CD14-positive monocyte (primary cell): Measurements from ENCODE around the gene CCDC93. TPM values are rescaled to one million over a fixed set of nuclear protein-coding genes. Genes with fewer than 3 reads are reported as not detected.

Experiments
- DNase-seq, 3 donors: peaks; one replicate each; pipeline ENCODE4 v3.0.0-alpha.2; 2011 to 2022
- H2AFZ ChIP-seq: 2 replicates; pipeline ENCODE4 v1.6.0; 2012; ENCODE audit warnings: mild to moderate bottlenecking, low read depth, low read length, inconsistent platforms; ENCODE audit not compliant: insufficient read depth, poor library complexity, severe bottlenecking
- H3K27ac ChIP-seq, 2 donors: 1 replicate in 1 of 2; 2 replicates in 1 of 2; pipeline ENCODE4 v1.5.1; 2012 to 2013; ENCODE audit warnings: low read length in 2 of 2, control low read depth in 1 of 2, inconsistent platforms in 1 of 2, low read depth in 1 of 2, mild to moderate bottlenecking in 1 of 2
- H3K27me3 ChIP-seq, 2 donors: one replicate each; pipeline versions ENCODE4 v1.6.0 to v1.6.1; 2011 to 2013; ENCODE audit warnings: low read length in 2 of 2; ENCODE audit not compliant: control insufficient read depth in 2 of 2, insufficient read depth in 2 of 2
- H3K36me3 ChIP-seq, 2 donors: replicated peaks in 1 of 2; 1 replicate in 1 of 2; 2 replicates in 1 of 2; pipeline versions ENCODE4 v1.5.1 to v1.6.1; 2012 to 2013; ENCODE audit warnings: low read length in 2 of 2, control low read depth in 1 of 2, inconsistent platforms in 1 of 2, mild to moderate bottlenecking in 1 of 2; ENCODE audit not compliant: insufficient read depth in 2 of 2, control insufficient read depth in 1 of 2
- H3K4me1 ChIP-seq, 2 donors: 1 replicate in 1 of 2; 2 replicates in 1 of 2; pipeline versions ENCODE4 v1.5.1 to v1.6.1; 2012 to 2013; ENCODE audit warnings: low read length in 2 of 2, control low read depth in 1 of 2, inconsistent platforms in 1 of 2, mild to moderate bottlenecking in 1 of 2, moderate library complexity in 1 of 2; ENCODE audit not compliant: insufficient read depth in 2 of 2, control insufficient read depth in 1 of 2
- H3K4me2 ChIP-seq: replicated peaks from 2 replicates; pipeline ENCODE3; 2012; ENCODE audit warnings: low read length, moderate library complexity, mild to moderate bottlenecking; ENCODE audit not compliant: poor library complexity, severe bottlenecking; ENCODE audit errors: extremely low read depth
- H3K4me3 ChIP-seq, 3 experiments: fragments of 200-600 bp in 1 of 3; sonication (generic) in 1 of 3; replicated peaks in 1 of 3; 1 replicate in 2 of 3; 2 replicates in 1 of 3; pipeline ENCODE4 v1.5.1; 2011 to 2013; ENCODE audit warnings: low read length in 3 of 3, mild to moderate bottlenecking in 3 of 3, control low read depth in 2 of 3, low read depth in 2 of 3, inconsistent platforms in 1 of 3, moderate library complexity in 1 of 3
- H3K79me2 ChIP-seq: 2 replicates; pipeline ENCODE4 v1.6.0; 2012; ENCODE audit warnings: mild to moderate bottlenecking, control low read depth, inconsistent platforms, low read length, moderate library complexity; ENCODE audit not compliant: insufficient read depth
- H3K9ac ChIP-seq: 2 replicates; pipeline ENCODE4 v1.6.0; 2017; ENCODE audit warnings: low read length, mild to moderate bottlenecking; ENCODE audit not compliant: insufficient read depth, poor library complexity, severe bottlenecking
- H3K9me3 ChIP-seq, 2 donors: replicated peaks in 1 of 2; 1 replicate in 1 of 2; 2 replicates in 1 of 2; pipeline versions ENCODE4 v1.5.1 to v1.6.1; 2012 to 2013; ENCODE audit warnings: low read length in 2 of 2, control low read depth in 1 of 2; ENCODE audit not compliant: control insufficient read depth in 1 of 2, insufficient read depth in 1 of 2
- H4K20me1 ChIP-seq: 2 replicates; pipeline ENCODE4 v1.6.0; 2012; ENCODE audit warnings: mild to moderate bottlenecking, low read length, control low read depth, moderate library complexity; ENCODE audit not compliant: insufficient read depth
- H3K27ac Mint-ChIP-seq, 7 donors: one replicate each; pipeline ENCODE4 v1.8.0; 2020; ENCODE audit warnings: mild to moderate bottlenecking in 7 of 7, mixed read lengths in 7 of 7, moderate library complexity in 6 of 7, inconsistent platforms in 2 of 7
- H3K27me3 Mint-ChIP-seq, 3 donors: one replicate each; pipeline ENCODE4 v1.8.0; 2021 to 2022; ENCODE audit warnings: low read depth in 3 of 3, mild to moderate bottlenecking in 3 of 3, mixed read lengths in 3 of 3, moderate library complexity in 3 of 3, inconsistent platforms in 1 of 3
- H3K36me3 Mint-ChIP-seq, 2 donors: one replicate each; pipeline ENCODE4 v1.8.0; 2020; ENCODE audit warnings: mixed read lengths in 2 of 2, inconsistent platforms in 1 of 2, mild to moderate bottlenecking in 1 of 2
- H3K4me1 Mint-ChIP-seq: one replicate; pipeline ENCODE4 v1.8.0; 2020; ENCODE audit warnings: mild to moderate bottlenecking, mixed read lengths
- H3K4me3 Mint-ChIP-seq, 2 donors: one replicate each; pipeline ENCODE4 v1.8.0; 2020; ENCODE audit warnings: mild to moderate bottlenecking in 2 of 2, mixed read lengths in 2 of 2, moderate library complexity in 1 of 2
- H3K9me3 Mint-ChIP-seq, 7 donors: one replicate each; pipeline ENCODE4 v1.8.0; 2020 to 2022; ENCODE audit warnings: mixed read lengths in 7 of 7, mild to moderate bottlenecking in 6 of 7, moderate library complexity in 6 of 7, inconsistent platforms in 2 of 7
- CTCF ChIP-seq: fragments of 200-600 bp; IDR thresholded peaks from one replicate; pipeline ENCODE4 v1.8.0; 2022; ENCODE audit warnings: antibody characterized with exemption, mild to moderate bottlenecking
- WGBS: methylation state at CpG from one replicate; pipeline ENCODE4 v1.1.5; 2013; ENCODE audit warnings: missing lambda C conversion rate; ENCODE audit not compliant: insufficient coverage; 5-methylcytosine and 5-hydroxymethylcytosine counted together
- intact Hi-C, 2 donors: fragments of 100-400 bp; cut with micrococcal nuclease; formaldehyde crosslinking; loops; one replicate each; pipeline versions ENCODE4 v1.15.0 to v1.15.1; 2023
- polyA plus RNA-seq, 3 donors: library from polyadenylated mRNA; depleted of rRNA in 1 of 3; unstranded in 2 of 3; stranded (reverse) in 1 of 3; fragments of 300-500 nt in 2 of 3; fragments of >200 nt in 1 of 3; fragmentation: Illumina TruSeq in 2 of 3; gene quantifications; 1 replicate in 2 of 3; 2 replicates in 1 of 3; pipeline ENCODE4 v1.2.3, GENCODE V29; 2012 to 2021

CCDC93 gene
- polyA plus RNA-seq, 3 donors: 2.5 to 20.7 (median 5.8) TPM

GRCh38 chr2:117942551-117942950, 71.3 kb downstream of the CCDC93 start:
- Histone ChIP-seq H3K9ac (no peak overlapping the region), H3K27ac (no peak overlapping the region), H3K4me1 (no peaks in the 10 kb centered on the region), H3K79me2 (no peaks in the 10 kb centered on the region), H2AFZ (no peak overlapping the region), H3K36me3 (peaks cover 99 to 100% of the 10 kb centered on the region in 2 donors), H3K27me3 (no peaks in the 10 kb centered on the region), H3K4me3 (no peak overlapping the region), H3K9me3 (no peaks in the 10 kb centered on the region), H3K4me2 (no peak overlapping the region), H4K20me1 (no peaks in the 10 kb centered on the region)
- H3K4me1 Mint-ChIP-seq: no peaks in the 10 kb centered on the region
- H3K27me3 Mint-ChIP-seq: no peaks in the 10 kb centered on the region
- H3K4me3 Mint-ChIP-seq: no peak overlapping the region
- H3K9me3 Mint-ChIP-seq: no peaks in the 10 kb centered on the region
- no peak for TF ChIP-seq CTCF
- 96% methylated on average over 2 of the region's 2 CpGs for WGBS
- no peak for DNase-seq
- H3K36me3 Mint-ChIP-seq: peaks cover 98 to 99% of the 10 kb centered on the region in 2 donors
- intact Hi-C loops: no loop called here
- H3K27ac Mint-ChIP-seq: peak overlapping the region in 2 of 7 donors; percentile 2 to 20

- H3K36me3 Mint-ChIP-seq: peaks cover 98% of the 10 kb centered on the region in 2 donors
Measured at GRCh38 chr2:117941693-117942092, 72.2 kb downstream of the CCDC93 start.

More at GRCh38 chr2:117941693-117942092, 72.2 kb downstream of the CCDC93 start:
- intact Hi-C loops: no loop called here
- Mint-ChIP-seq H3K4me1 (no peaks in the 10 kb centered on the region), H3K4me3 (no peak overlapping the region), H3K27me3 (no peaks in the 10 kb centered on the region), H3K27ac (peak overlapping the region in 2 of 7 donors; percentile 20 to 31), H3K9me3 (no peaks in the 10 kb centered on the region)
- H2AFZ ChIP-seq: no peak overlapping the region
- no peak overlapping the region for H3K4me3 ChIP-seq
- no peaks in the 10 kb centered on the region for H3K4me1 ChIP-seq
- no peak overlapping the region for H3K9ac ChIP-seq
- no peak overlapping the region for H3K27ac ChIP-seq
- H3K9me3 ChIP-seq: no peaks in the 10 kb centered on the region
- no peaks in the 10 kb centered on the region for H4K20me1 ChIP-seq
- H3K79me2 ChIP-seq: no peaks in the 10 kb centered on the region
- no peak overlapping the region for H3K4me2 ChIP-seq
- no peaks in the 10 kb centered on the region for H3K27me3 ChIP-seq
- TF ChIP-seq CTCF: no peak
- peaks cover 100% of the 10 kb centered on the region in 2 donors for H3K36me3 ChIP-seq
- 100% methylated on average over 1 of the region's 5 CpGs for WGBS
- no peak for DNase-seq
